GM21447 (cell line): ENCODE data around the gene ACTMAP.
"Not testable (repeated sequence)": the region's sequence is repeated elsewhere in the genome, so short reads cannot be mapped to it uniquely, and the experiment has no call there.

Experiments used
- ATAC-seq: cut with Tn5 transposase; IDR thresholded peaks from one replicate; pipeline ENCODE4 v1.9.1; 2021; ENCODE audit not compliant: unreplicated experiment

ACTMAP gene

GRCh38 chr19:40776932-40777644 lies 26.8 kb upstream of the ACTMAP start:
- peak; percentile 60 for ATAC-seq

DNA sequence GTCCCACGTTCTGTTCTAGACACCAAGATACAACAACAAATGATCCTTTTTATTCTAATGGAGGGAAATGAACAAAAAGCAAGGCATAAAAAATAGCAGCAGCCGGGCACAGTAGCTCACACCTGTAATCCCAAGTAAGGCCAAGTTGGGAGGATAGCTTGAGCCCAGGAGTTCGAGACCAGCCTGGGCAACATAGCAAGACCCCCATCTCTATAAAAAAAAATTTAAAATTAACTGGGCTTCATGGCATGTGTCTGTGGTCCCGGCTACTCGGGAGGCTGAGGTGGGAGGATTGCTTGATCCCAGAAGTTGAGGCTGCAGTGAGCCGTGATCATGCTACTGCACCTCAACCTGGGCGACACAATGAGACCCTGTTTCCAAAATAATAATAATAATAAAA lies 26.1 kb upstream of the ACTMAP start:
- no peak for ATAC-seq

DNA sequence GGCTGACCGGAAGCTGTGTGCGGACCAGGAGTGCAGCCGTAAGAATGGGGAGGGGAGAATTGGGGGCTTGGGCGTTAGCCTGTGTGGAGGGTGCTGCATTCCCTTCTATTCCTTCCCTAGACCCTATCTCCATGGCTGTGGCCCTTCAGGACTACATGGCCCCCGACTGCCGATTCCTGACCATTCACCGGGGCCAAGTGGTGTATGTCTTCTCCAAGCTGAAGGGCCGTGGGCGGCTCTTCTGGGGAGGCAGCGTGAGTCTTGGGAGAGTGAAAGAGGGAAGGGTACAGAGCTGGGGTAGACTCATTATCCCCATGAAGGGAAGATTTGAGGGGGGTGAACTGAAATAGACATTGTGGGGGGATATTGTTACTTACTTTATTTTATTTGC lies 25.4 kb upstream of the ACTMAP start:
- no peak for ATAC-seq

DNA sequence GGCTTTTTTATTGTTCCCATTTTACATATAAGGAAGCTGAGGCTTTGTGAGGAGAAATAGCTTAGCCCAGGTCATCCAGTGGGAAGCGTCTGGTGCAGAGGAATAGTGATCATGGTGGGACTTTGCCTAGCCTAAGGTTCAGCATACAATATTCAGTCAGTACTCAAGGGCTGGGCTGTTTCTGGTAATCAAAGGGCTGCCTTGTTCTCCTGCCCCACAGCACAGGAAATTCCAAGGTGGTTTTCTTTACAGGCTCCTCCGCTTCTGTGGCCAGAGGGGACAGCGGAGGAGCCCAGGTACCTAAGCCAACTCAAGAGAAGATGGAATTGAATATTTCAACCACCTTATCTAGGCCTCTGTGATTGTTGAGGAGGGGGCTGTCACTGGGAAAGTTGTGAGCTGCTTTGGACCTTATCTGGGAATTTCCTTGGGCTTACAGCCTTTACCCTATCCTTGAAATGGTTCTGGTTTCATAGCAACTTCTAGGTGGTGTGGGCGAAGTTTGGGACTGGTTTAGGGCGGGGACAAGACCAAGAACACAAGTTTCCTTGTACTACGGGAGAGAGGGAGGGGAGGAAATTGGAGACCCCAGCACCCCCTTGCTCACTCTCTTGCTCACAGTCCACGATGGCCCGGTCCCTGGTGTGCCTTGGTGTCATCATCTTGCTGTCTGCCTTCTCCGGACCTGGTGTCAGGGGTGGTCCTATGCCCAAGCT lies 24.8 kb upstream of the ACTMAP start, which contains the start of gene MIA:
MIA (plus strand) TSS at position 606 of the 716 bp plus-strand sequence; CDS start at position 628, 22 bp downstream.
- ATAC-seq = no peak

DNA sequence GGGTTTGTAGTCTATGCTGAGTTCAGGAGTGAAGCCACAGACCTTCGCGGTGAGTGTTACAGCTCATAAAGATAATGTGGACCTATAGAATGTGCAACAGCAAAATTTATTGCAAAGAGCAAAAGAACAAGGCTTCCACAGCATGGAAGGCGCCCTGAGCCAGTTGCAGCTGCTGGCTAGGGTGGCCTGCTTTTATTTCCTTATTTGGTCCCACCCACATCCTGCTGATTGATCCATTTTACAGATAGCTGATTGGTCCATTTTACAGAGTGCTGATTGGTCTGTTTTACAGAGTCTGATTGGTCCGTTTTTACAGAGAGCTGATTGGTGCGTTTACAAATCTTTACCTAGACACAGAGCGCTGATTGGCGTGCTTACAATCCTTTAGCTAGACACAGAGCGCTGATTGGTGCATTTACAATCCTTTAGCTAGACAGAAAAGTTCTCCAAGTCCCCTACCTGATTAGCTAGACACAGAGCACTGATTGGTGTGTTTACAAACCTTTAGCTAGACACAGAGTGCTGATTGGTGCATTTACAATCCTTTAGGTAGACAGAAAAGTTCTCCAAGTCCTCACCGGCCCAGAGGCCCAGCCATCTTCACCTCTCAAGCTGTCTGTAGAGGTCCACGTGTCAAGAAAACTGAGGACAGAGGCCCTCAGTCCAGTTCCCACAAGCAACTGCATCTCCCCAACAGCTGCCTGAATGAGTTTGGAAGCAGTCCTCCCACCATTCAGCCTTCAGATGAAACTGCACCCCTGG lies 21.0 kb upstream of the ACTMAP start:
- ATAC-seq = not testable (repeated sequence)

DNA sequence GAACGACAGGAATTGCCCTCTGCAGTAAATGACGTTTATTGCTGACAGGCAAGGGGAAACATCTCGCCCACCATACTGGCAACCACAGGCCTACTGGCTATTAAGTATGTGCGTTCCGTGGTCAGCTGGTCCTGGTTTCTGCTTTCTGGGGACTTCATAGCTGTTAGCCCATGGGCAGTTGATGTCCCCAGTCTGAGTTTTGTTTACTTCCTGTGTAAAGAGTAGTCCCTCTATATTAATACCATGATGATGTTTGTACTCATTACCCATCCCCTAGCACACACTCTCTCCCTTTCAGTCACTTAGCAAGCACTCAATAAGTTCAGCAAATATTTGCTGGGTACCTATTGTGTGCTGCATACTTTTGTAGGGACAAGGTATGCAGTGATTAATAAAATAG lies 18.6 kb upstream of the ACTMAP start:
- ATAC-seq = no peak

DNA sequence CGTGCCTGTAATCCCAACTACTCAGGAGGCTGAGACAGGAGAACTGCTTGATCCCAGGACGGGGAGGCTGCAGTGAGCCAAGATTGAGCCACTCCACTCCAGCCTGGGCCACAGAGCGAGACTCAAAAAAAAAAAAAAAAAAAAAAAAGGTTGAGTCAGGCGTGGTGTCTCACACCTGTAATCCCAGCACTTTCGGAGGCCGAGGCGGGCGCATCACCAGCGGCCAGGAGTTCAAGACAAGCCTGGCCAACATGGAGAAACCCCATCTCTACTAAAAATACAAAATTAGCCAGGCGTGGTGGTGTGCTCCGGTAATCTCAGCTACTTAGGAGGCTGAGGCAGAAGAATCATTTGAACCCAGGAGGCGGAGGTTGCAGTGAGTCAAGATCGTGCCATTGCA lies 16.1 kb upstream of the ACTMAP start:
- ATAC-seq = not testable (repeated sequence)

GRCh38 chr19:40763963-40764362 lies 13.7 kb upstream of the ACTMAP start:
- no peak for ATAC-seq

DNA sequence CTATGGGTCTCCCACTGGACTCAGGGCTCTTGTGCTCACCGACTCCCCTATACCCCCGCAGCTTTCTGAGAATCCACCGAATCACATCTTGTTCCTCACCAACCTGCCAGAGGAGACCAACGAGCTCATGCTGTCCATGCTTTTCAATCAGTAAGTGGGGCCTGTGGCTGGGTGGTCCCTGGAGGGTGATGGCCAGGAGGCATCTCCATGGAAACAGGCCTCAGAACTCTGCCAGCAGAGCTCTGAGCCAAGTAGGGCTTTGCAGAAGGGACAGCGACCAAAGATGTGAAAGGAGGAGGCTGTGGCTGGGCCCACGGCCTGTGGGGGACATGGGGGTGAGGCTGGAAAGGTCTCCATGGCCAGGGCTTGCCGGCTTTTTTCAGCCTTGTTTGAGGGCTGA lies 13.2 kb upstream of the ACTMAP start:
- ATAC-seq = no peak

- ATAC-seq = no peak
These were observed 12.6 kb upstream of the ACTMAP start for GRCh38 chr19:40762754-40763470.

GRCh38 chr19:40759352-40759751 lies 9.1 kb upstream of the ACTMAP start:
- no peak for ATAC-seq

DNA sequence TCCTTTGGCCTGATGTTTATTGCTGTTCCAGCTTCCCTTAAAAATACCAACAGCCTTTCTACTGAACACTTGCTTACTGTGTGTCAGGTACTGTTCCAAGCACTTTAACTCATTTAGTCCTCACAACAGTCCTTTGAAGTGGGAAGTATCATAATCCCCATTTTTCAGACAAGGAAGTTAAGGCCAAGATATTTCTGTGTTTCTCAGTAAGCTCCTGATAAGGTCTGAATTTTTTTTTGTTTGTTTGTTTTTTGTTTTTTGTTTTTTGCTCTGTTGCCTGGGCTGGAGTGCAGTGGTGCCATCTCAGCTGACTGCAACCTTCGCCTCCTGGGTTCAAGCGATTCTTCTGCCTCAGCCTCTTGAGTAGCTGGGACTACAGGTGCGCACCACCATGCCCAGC lies 8.2 kb upstream of the ACTMAP start:
- ATAC-seq = no peak

DNA sequence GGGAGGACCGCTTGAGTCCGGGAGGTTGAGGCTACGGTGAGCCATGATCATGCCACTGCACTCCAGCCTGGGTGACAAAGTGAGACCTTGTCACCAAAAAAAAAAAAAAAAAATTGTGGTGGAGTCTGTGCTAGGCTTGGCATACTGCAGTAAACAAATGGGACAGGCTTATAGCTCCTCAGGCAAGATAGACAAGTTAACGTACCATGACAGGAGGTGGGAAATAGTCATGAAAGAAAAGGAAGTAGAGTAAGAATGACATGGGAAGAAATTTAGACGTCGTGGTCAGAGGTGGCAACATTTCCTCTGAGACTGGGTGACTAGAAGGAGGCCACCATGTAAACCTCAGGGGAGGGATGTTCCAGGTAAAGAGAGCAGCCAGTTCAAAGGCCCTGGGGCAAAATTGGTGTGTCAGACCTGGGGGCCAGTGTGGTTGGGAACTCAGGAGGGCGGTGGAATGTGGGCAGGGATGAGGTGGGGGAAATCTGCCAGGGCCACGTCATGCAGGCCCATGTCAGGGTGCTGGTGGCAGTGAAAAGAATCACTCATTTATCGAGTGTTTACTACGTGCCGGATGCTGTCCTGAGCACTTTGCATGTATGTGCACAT lies 6.3 kb upstream of the ACTMAP start:
- no peak for ATAC-seq

DNA sequence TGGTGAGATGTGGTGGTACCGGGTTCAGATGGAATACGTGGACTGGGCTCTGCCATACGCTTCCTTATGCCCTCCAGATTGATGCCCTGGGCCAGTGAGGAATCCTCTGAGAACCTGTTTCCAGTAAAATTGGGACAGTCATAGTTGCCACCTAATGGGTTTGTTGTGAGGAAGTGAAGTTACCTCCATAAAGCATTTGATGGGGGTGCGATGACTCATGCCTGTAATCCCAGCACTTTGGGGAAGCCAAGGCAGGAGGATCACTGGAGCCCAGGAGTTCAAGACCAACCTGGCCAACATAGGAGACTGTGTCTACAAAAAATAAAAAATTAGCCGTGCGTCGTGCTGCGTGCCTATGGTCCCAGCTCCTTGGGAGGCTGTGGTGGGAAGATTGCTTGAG lies 5.5 kb upstream of the ACTMAP start:
- no peak for ATAC-seq

- no peak for ATAC-seq
These were observed 5.0 kb upstream of the ACTMAP start for GRCh38 chr19:40755248-40755624.

DNA sequence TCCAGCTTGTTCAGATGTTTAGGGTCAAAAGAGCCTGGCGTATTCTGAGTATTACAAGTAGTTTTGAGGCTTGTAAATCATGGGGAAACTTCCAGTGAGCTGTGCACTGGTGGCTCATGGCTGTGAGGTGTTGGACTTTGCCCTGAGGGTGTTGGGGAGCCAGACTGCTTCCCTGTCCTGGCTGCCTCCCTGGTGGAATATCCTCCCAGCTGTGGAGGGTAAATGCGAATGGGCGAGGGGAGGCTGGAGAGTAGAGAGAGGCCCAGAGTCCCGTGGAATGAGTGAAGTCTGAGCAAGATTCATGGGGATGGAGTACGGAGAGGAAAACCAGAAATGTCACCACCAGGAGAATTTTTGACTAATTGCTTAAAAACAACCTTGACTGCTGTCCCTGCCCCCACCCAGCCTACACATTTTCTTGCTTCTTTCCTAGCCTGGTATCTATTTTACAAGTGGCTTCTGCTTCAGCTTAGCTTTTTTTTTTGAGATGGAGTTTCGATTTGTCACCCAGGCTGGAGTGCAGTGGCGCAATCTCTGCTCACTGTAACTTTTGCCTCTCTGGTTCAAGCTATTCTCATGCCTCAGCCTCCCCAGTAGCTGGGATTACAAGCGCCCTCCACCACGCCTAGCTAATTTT lies 4.5 kb upstream of the ACTMAP start:
- ATAC-seq = no peak

DNA sequence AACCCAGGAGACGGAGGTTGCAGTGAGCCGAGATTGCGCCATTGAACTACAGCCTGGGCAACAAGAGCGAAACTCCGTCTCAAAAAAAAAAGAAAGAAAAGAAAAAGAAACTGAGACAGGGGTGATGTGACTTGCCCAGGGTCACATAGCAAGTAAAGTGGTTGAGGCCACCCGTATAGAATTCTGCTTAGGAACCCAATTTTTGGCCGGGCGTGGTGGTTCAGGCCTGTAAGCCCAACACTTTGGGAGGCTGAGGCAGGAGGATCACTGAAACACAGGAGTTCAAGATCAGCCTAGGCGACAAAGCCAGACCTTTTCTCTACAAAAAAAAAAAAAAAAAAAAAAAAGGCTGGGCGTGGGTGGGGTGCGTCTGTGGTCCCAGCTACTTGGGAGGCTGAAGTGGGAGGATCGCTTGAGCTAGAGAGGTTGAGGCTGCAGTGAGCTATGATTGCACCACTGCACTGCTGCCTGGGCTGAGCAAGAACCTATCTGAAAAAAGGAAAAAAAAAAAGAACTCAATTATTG lies 2.0 kb upstream of the ACTMAP start:
- no peak for ATAC-seq

DNA sequence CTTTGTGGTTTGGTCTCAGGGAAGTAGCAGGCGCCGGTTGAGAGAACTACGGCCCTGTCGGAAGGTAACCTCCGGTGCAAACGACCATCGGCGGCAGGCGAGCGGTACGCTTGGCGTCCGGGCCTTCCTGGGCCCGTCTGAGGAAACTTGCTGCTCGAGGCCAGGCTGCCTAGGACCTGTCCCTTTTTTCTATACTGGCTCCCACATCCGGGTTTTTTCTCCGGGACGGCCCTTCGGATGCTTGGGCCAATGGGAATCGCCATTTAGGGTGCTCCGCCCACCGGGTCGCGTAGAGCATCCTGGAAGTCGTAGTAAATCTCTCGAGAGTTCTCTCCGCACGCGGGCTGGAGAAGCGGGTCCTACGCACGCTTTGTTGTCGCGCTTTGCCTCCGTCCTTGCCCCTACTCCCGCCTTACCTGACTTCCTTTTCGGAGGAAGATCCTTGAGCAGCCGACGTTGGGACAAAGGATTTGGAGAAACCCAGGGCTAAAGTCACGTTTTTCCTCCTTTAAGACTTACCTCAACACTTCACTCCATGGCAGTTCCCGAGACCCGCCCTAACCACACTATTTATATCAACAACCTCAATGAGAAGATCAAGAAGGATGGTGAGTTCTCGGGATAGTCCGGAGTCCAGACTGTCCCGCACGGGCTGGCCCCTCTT lies 729 bp upstream of the ACTMAP start, which contains the start of gene SNRPA:
SNRPA (plus strand) TSS at position 330 of the 664 bp plus-strand sequence; CDS start at position 536, 206 bp downstream.
- ATAC-seq = peak; percentile 64

GRCh38 chr19:40747536-40747935 lies 2.7 kb downstream of the ACTMAP start:
- ATAC-seq = no peak
